K562 (cell line): Measurements from ENCODE around the gene SPPL3. TPM values are rescaled to one million over a fixed set of nuclear protein-coding genes. Genes with fewer than 3 reads are reported as not detected.
A peak's percentile ranks its signal among the peaks of the same experiment; 100 is the strongest.

Experiments used
- ATAC-seq: fragments of 200-7000 bp; cut with Tn5 transposase; 3 replicates; pipeline ENCODE4 v1.9.1; 2020; ENCODE audit warnings: moderate library complexity
- BruUV-seq: library from RNA; stranded (reverse); fragments of 400-500 nt; replicated peaks from 2 replicates; lab custom pipeline; 2021; lab: Mats Ljungman, UMichigan
- CTCF ChIA-PET: fragments of 300-600 bp; formaldehyde crosslinking; extraction: SDS; loops from one replicate; lab custom pipeline; 2021; ENCODE audit warnings: low intra/inter-chr PET ratio; lab: Yijun Ruan, JAX
- POLR2A ChIA-PET: fragments of 300-600, 350-650 bp; sonication (Branson Sonifier 250); formaldehyde crosslinking; extraction: SDS; loops from one replicate; lab custom pipeline; 2021; ENCODE audit warnings: antibody characterized with exemption, inconsistent platforms; lab: Yijun Ruan, JAX
- DNase-seq, 4 experiments: peaks; one replicate each; pipeline versions ENCODE4 v3.0.0 to v3.0.0-alpha.2; 2011 to 2018; ENCODE audit warnings: low spot score in 3 of 4, mixed read lengths in 3 of 4; ENCODE audit errors: extremely low read depth in 1 of 4
- FAIRE-seq: peaks from 2 replicates; lab custom pipeline; 2011; peaks lifted over from hg19 to GRCh38; lab: Jason Lieb, UNC
- H2AFZ ChIP-seq: 2 replicates; pipeline ENCODE4 v1.6.0; 2011; ENCODE audit warnings: low read depth, low read length, control low read depth, inconsistent platforms
- H3K27ac ChIP-seq: fragments of 200-600 bp; 3 replicates; pipeline ENCODE4 v1.8.0; 2011; ENCODE audit warnings: low read depth, mild to moderate bottlenecking, control low read depth, inconsistent platforms, low read length, moderate library complexity, mixed read lengths; ENCODE audit errors: extremely low read depth
- H3K27me3 ChIP-seq, 2 experiments: fragments of 300-600 bp in 1 of 2; 2 replicates in 1 of 2; 3 replicates in 1 of 2; pipeline versions ENCODE4 v1.6.0 to v1.8.0; 2011; ENCODE audit warnings: inconsistent platforms in 2 of 2, low read length in 2 of 2, mild to moderate bottlenecking in 1 of 2, mixed read lengths in 1 of 2, moderate library complexity in 1 of 2; ENCODE audit not compliant: control insufficient read depth in 2 of 2, insufficient read depth in 2 of 2
- H3K36me3 ChIP-seq: fragments of 300-600 bp; 3 replicates; pipeline ENCODE4 v1.8.0; 2011; ENCODE audit warnings: mild to moderate bottlenecking, low read length, inconsistent platforms; ENCODE audit not compliant: control insufficient read depth, insufficient read depth
- H3K4me1 ChIP-seq, 2 experiments: fragments of 200-600 bp in 1 of 2; replicated peaks in 1 of 2; 2 replicates in 1 of 2; 3 replicates in 1 of 2; pipeline versions ENCODE4 v1.5.1 to v1.8.0; 2011; ENCODE audit warnings: inconsistent platforms in 2 of 2, low read length in 2 of 2, mild to moderate bottlenecking in 1 of 2, mixed read lengths in 1 of 2, moderate library complexity in 1 of 2; ENCODE audit not compliant: control insufficient read depth in 2 of 2, insufficient read depth in 2 of 2
- H3K4me2 ChIP-seq: 2 replicates; pipeline ENCODE4 v1.6.1; 2011; ENCODE audit warnings: low read length, control low read depth, inconsistent platforms, mixed read lengths; ENCODE audit not compliant: insufficient read depth
- H3K4me3 ChIP-seq: fragments of 200-600 bp; sonication (generic), shearing (Covaris generic); 2 replicates; pipeline ENCODE4 v1.5.1; 2016; ENCODE audit warnings: control low read depth, inconsistent platforms
- H3K79me2 ChIP-seq: fragments of 200-600 bp; 3 replicates; pipeline ENCODE4 v1.8.0; 2011; ENCODE audit warnings: low read length, inconsistent platforms; ENCODE audit not compliant: control insufficient read depth, insufficient read depth
- H3K9ac ChIP-seq, 2 experiments: 2 replicates each; pipeline versions ENCODE4 v1.6.0 to v1.6.1; 2011; ENCODE audit warnings: low read depth in 2 of 2, low read length in 2 of 2, control low read depth in 1 of 2, inconsistent platforms in 1 of 2, mild to moderate bottlenecking in 1 of 2, mixed read lengths in 1 of 2; ENCODE audit not compliant: insufficient read depth in 1 of 2
- H3K9me1 ChIP-seq: one replicate; pipeline ENCODE4 v1.6.0; 2011; ENCODE audit warnings: inconsistent platforms, mild to moderate bottlenecking, low read length, moderate library complexity; ENCODE audit not compliant: control insufficient read depth, insufficient read depth
- H3K9me3 ChIP-seq: replicated peaks from 2 replicates; pipeline ENCODE4 v1.5.1; 2011; ENCODE audit warnings: low read depth, low read length, inconsistent platforms; ENCODE audit not compliant: control insufficient read depth, insufficient read depth
- H4K20me1 ChIP-seq: replicated peaks from 2 replicates; pipeline ENCODE4 v1.6.1; 2011; ENCODE audit warnings: low read length, inconsistent platforms, mixed read lengths; ENCODE audit not compliant: control insufficient read depth, insufficient read depth
- GATAD2B ChIP-seq: fragments of 450-650 bp; IDR thresholded peaks from 2 replicates; pipeline ENCODE4 v1.6.1; 2017; ENCODE audit warnings: mild to moderate bottlenecking, borderline replicate concordance
- MED1 ChIP-seq: sonication (generic); formaldehyde crosslinking; IDR thresholded peaks from 2 replicates; pipeline ENCODE4 v1.8.1; 2023; ENCODE audit warnings: missing genetic modification reagents, borderline replicate concordance
- PTRF ChIP-seq: fragments of 450-650 bp; IDR thresholded peaks from 2 replicates; pipeline ENCODE4 v1.6.1; 2016; ENCODE audit warnings: mild to moderate bottlenecking, missing genetic modification characterization, missing compliant biosample characterization
- SMAD3 ChIP-seq: fragments of 450-650 bp; formaldehyde crosslinking; conservative IDR thresholded peaks from 2 replicates; pipeline ENCODE4 v1.4.0; 2020; ENCODE audit warnings: mild to moderate bottlenecking
- SPI1 ChIP-seq: IDR thresholded peaks from 2 replicates; pipeline ENCODE4 v1.6.1; 2011; ENCODE audit warnings: low read depth, low read length, control low read depth, borderline replicate concordance
- TFAM ChIP-seq: fragments of 250-450 bp; sonication (Bioruptor Pico); conservative IDR thresholded peaks from 2 replicates; pipeline ENCODE4 v1.5.0; 2021; ENCODE audit warnings: mild to moderate bottlenecking, moderate library complexity
- ZNF146 ChIP-seq: IDR thresholded peaks from one replicate; pipeline ENCODE4 v1.6.1; 2018; ENCODE audit warnings: missing compliant biosample characterization; ENCODE audit not compliant: unreplicated experiment
- ZNF740 ChIP-seq, 3 experiments: fragments of 200-800 bp in 1 of 3; sonication (Bioruptor generic) in 1 of 3; sonication (generic) in 1 of 3; formaldehyde crosslinking in 1 of 3; IDR thresholded peaks; 2 replicates each; pipeline versions ENCODE4 v1.6.1 to v1.8.0; 2016 to 2022; ENCODE audit warnings: mild to moderate bottlenecking in 2 of 3, missing compliant biosample characterization in 2 of 3, missing genetic modification characterization in 2 of 3, missing genetic modification reagents in 1 of 3
- ZNF766 ChIP-seq: fragments of 200-800 bp; sonication (Bioruptor generic); conservative IDR thresholded peaks from 2 replicates; pipeline ENCODE4 v1.6.1; 2016; ENCODE audit warnings: missing genetic modification characterization, missing compliant biosample characterization
- WGBS: fragments of 100-300 bp; shearing (Covaris generic); methylation state at CpG from one replicate; pipeline ENCODE4 v1.1.6; 2016; ENCODE audit warnings: low coverage, mixed read lengths; ENCODE audit not compliant: insufficient coverage; ENCODE audit errors: missing lambda C conversion rate; 5-methylcytosine and 5-hydroxymethylcytosine counted together
- in situ Hi-C: fragments of 300-500 bp; cut with MboI; formaldehyde crosslinking; loops from 4 replicates; pipeline ENCODE4 v1.15.0; 2018; ENCODE audit warnings: inconsistent platforms, mixed read lengths
- intact Hi-C: fragments of 100-400 bp; cut with micrococcal nuclease; formaldehyde crosslinking; loops from 2 replicates; pipeline ENCODE4 v1.14.2; 2022
- polyA plus RNA-seq, 8 experiments: library from polyadenylated mRNA; depleted of rRNA in 4 of 8; stranded (reverse) in 5 of 8; unstranded in 3 of 8; fragments of >200 nt; fragmentation: Nextera tagmentation in 2 of 8; fragmentation: Illumina TruSeq in 1 of 8; extraction: Ambion mirVana in 2 of 8; extraction: Trizol in 1 of 8; gene quantifications; 2 replicates each; pipeline versions ENCODE4 v1.2.1 to v1.2.3, GENCODE V29; 2011 to 2014; ENCODE audit warnings: inconsistent platforms in 1 of 8, missing spikeins in 1 of 8
- total RNA-seq, 7 experiments: library from RNA; depleted of rRNA in 6 of 7; stranded (reverse); fragments of >200 nt in 6 of 7; fragmentation: Illumina TruSeq in 2 of 7; extraction: Trizol in 2 of 7; gene quantifications; 2 replicates each; pipeline versions ENCODE4 v1.2.1 to v1.2.3, GENCODE V29; 2011 to 2021; ENCODE audit warnings: low replicate concordance in 1 of 7

Gene SPPL3
- total and polyA plus RNA-seq, 9 of the 15 experiments (the other 6 are each of a cell fraction or from before 2014, with no cell fraction given): 2.9 to 32.1 (median 7.1) TPM

GRCh38 chr12:120939523-120939922 is 35.4 kb upstream of the SPPL3 start:
- Histone ChIP-seq H2AFZ (no peak overlapping the region), H3K4me3 (no peak overlapping the region), H3K36me3 (no peaks in the 10 kb centered on the region), H4K20me1 (no peaks in the 10 kb centered on the region), H3K4me2 (no peak overlapping the region), H3K9me3 (no peaks in the 10 kb centered on the region), H3K27me3 (peaks cover 5 to 7% of the 10 kb centered on the region in 2 experiments; a peak in 1 of 5 replicates), H3K27ac (no peak overlapping the region), H3K79me2 (no peaks in the 10 kb centered on the region), H3K4me1 (peaks cover 0 to 6% of the 10 kb centered on the region in 2 experiments; a peak in 2 of 5 replicates), H3K9ac (no peak overlapping the region), H3K9me1 (no peaks in the 10 kb centered on the region)
- no peak for DNase-seq
- FAIRE-seq: no peak
- TF ChIP-seq SPI1 (peak; percentile 86; the same call in 1 of the 2 replicates), ZNF766 (CRISPR knock-in tag) (0 out of 2 replicates have a peak, but pooled peaks have one; percentile 47), SMAD3 (no peak)
- ATAC-seq: no peak; the same call in 2 of the 3 replicates
- POLR2A ChIA-PET: interaction anchor here (0.6 to 2.2 kb wide), 5 partner anchors 20 to 492 kb away, joined by 3 to 5 read pairs (median 4); no protein-coding TSS in a partner anchor
- intact Hi-C loops: no loop called here
- WGBS: 2% methylated on average over 3 of the region's 3 CpGs
- in situ Hi-C loops: no loop called here
- CTCF ChIA-PET: no interaction called here
- no TSS peak for BruUV-seq

- intact Hi-C loops (no loop called here), in situ Hi-C loops (no loop called here)
- no peak for TF ChIP-seq PTRF
- TF ChIP-seq ZNF146 (CRISPR knock-in tag): peak; percentile 77
- no peak for TF ChIP-seq TFAM (CRISPR knock-in tag)
- TF ChIP-seq MED1: no peak
- TF ChIP-seq GATAD2B: no peak
- no peak for TF ChIP-seq ZNF740 (CRISPR knock-in tag; IDR thresholded peaks at IDR 0.05)
- no peak for TF ChIP-seq ZNF740 (tag; IDR thresholded peaks at IDR 0.05)
- ATAC-seq (no peak), DNase-seq (no peak), FAIRE-seq (no peak)
- Histone ChIP-seq H3K9me3 (no peaks in the 10 kb centered on the region), H3K4me1 (peaks cover 0 to 6% of the 10 kb centered on the region in 2 experiments; a peak in 1 of 5 replicates), H2AFZ (no peak overlapping the region), H3K9me1 (no peaks in the 10 kb centered on the region), H3K9ac (no peak overlapping the region), H3K4me2 (no peak overlapping the region), H3K79me2 (no peaks in the 10 kb centered on the region), H3K27me3 (peaks cover 5 to 7% of the 10 kb centered on the region in 2 experiments; a peak in 1 of 5 replicates), H3K4me3 (no peak overlapping the region), H3K36me3 (no peaks in the 10 kb centered on the region), H3K27ac (no peak overlapping the region), H4K20me1 (no peaks in the 10 kb centered on the region)
- BruUV-seq: no TSS peak
- CTCF ChIA-PET: no interaction called here
- POLR2A ChIA-PET: interaction anchor here (0.7 to 2.2 kb wide), 2 partner anchors 25 to 344 kb away, joined by 4 to 5 read pairs; no protein-coding TSS in a partner anchor
- 23% methylated on average over 3 of the region's 3 CpGs for WGBS
These were observed 34.3 kb upstream of the SPPL3 start for GRCh38 chr12:120938496-120938895.
